ENCODE measurements around the gene PDZD2.
A peak's percentile ranks its signal among the peaks of the same experiment; 100 is the strongest.
"Not testable (repeated sequence)": the region's sequence is repeated elsewhere in the genome, so short reads cannot be mapped to it uniquely, and the experiment has no call there.

PDZD2 gene

GRCh38 chr5:32118922-32119321 is 480.0 kb downstream of the PDZD2 start:
- DNase-seq = not testable (repeated sequence)

GRCh38 chr5:32123058-32123805 is 484.3 kb downstream of the PDZD2 start:
- DNase-seq = no peak

GRCh38 chr5:32123889-32124676 is 485.2 kb downstream of the PDZD2 start:
- no peak for DNase-seq

GRCh38 chr5:32126691-32127090 is 487.8 kb downstream of the PDZD2 start:
- no peak for DNase-seq

- DNase-seq = no peak
These were observed 488.8 kb downstream of the PDZD2 start for GRCh38 chr5:32127711-32128110.

- DNase-seq = no peak
These were observed 490.2 kb downstream of the PDZD2 start for GRCh38 chr5:32129074-32129598.

- no peak for DNase-seq
These were observed 491.9 kb downstream of the PDZD2 start for GRCh38 chr5:32130865-32131264.

- DNase-seq = peak; percentile 9
These were observed 492.7 kb downstream of the PDZD2 start for GRCh38 chr5:32131604-32132003.

GRCh38 chr5:32132757-32133156 is 493.8 kb downstream of the PDZD2 start:
- DNase-seq = no peak

- DNase-seq = no peak
These were observed 496.2 kb downstream of the PDZD2 start for GRCh38 chr5:32135086-32135485.

GRCh38 chr5:32136342-32136741 is 497.4 kb downstream of the PDZD2 start:
- no peak for DNase-seq

- no peak for DNase-seq
These were observed 500.0 kb downstream of the PDZD2 start for GRCh38 chr5:32138839-32139493.

GRCh38 chr5:32143617-32144377 is 504.9 kb downstream of the PDZD2 start:
- DNase-seq = peak; percentile 36

GRCh38 chr5:32144378-32145207 is 505.7 kb downstream of the PDZD2 start:
- DNase-seq = no peak

GRCh38 chr5:32145378-32145777 is 506.4 kb downstream of the PDZD2 start:
- no peak for DNase-seq

GRCh38 chr5:32147236-32147635 is 508.3 kb downstream of the PDZD2 start:
- DNase-seq = no peak

- no peak for DNase-seq
These were observed 509.0 kb downstream of the PDZD2 start for GRCh38 chr5:32147959-32148358.

GRCh38 chr5:32150366-32150765 is 511.4 kb downstream of the PDZD2 start:
- DNase-seq = no peak

- DNase-seq = no peak
These were observed 512.3 kb downstream of the PDZD2 start for GRCh38 chr5:32151198-32151597.

- peak; percentile 19 for DNase-seq
These were observed 514.8 kb downstream of the PDZD2 start for GRCh38 chr5:32153723-32154122.

- no peak for DNase-seq
These were observed 516.3 kb downstream of the PDZD2 start for GRCh38 chr5:32155211-32155610.

- DNase-seq = no peak
These were observed 517.7 kb downstream of the PDZD2 start for GRCh38 chr5:32156635-32157034.

All from fibroblast of skin of right biceps (primary cell).